DOHH2 (cell line): ENCODE data around the gene FLNB.

ENCODE experiments used
- H3F3A ChIP-seq: fragments of 200-600 bp; sonication (generic), shearing (Covaris generic); 2 replicates; pipeline ENCODE4 v1.6.0; 2016; ENCODE audit warnings: antibody characterized with exemption, mild to moderate bottlenecking; ENCODE audit not compliant: control insufficient read depth, insufficient read depth
- H3K27ac ChIP-seq: fragments of 200-600 bp; sonication (generic); 2 replicates; pipeline ENCODE4 v1.5.1; 2014; ENCODE audit warnings: low read depth, mild to moderate bottlenecking, low read length, moderate library complexity
- H3K27me3 ChIP-seq: fragments of 200-600 bp; sonication (generic); 2 replicates; pipeline ENCODE4 v1.6.1; 2014; ENCODE audit warnings: mild to moderate bottlenecking, low read length, mixed read lengths; ENCODE audit not compliant: control insufficient read depth
- H3K36me3 ChIP-seq: fragments of 200-600 bp; sonication (generic); 2 replicates; pipeline ENCODE4 v1.6.1; 2014; ENCODE audit warnings: mild to moderate bottlenecking, low read length, moderate library complexity, mixed read lengths; ENCODE audit not compliant: control insufficient read depth
- H3K4me1 ChIP-seq: fragments of 200-600 bp; sonication (generic); 2 replicates; pipeline ENCODE4 v1.6.1; 2014; ENCODE audit warnings: mild to moderate bottlenecking, low read length, mixed read lengths; ENCODE audit not compliant: control insufficient read depth
- H3K4me2 ChIP-seq: fragments of 200-600 bp; sonication (generic); 2 replicates; pipeline ENCODE4 v1.6.0; 2014; ENCODE audit warnings: mild to moderate bottlenecking, low read length, moderate library complexity
- H3K4me3 ChIP-seq: fragments of 200-600 bp; sonication (generic); 2 replicates; pipeline ENCODE4 v1.5.1; 2014; ENCODE audit warnings: mild to moderate bottlenecking, low read length, mixed read lengths
- H3K79me2 ChIP-seq: fragments of 200-600 bp; sonication (generic); 2 replicates; pipeline ENCODE4 v1.6.1; 2014; ENCODE audit warnings: mild to moderate bottlenecking, low read length, mixed read lengths; ENCODE audit not compliant: control insufficient read depth
- H3K9me2 ChIP-seq: fragments of 200-600 bp; sonication (generic); replicated peaks from 2 replicates; pipeline ENCODE4 v1.6.1; 2014; ENCODE audit warnings: mild to moderate bottlenecking, low read length, mixed read lengths; ENCODE audit not compliant: control insufficient read depth
- H3K9me3 ChIP-seq: fragments of 200-600 bp; sonication (generic); 2 replicates; pipeline ENCODE4 v1.6.1; 2014; ENCODE audit warnings: antibody characterized with exemption, low read length, mixed read lengths; ENCODE audit not compliant: control insufficient read depth, insufficient read depth
- H4K20me1 ChIP-seq: fragments of 200-600 bp; sonication (generic); 2 replicates; pipeline ENCODE4 v1.6.0; 2014; ENCODE audit warnings: low read depth, mild to moderate bottlenecking, antibody characterized with exemption, low read length, moderate library complexity; ENCODE audit not compliant: control insufficient read depth, insufficient read depth
- EZH2phosphoT487 ChIP-seq: fragments of 200-600 bp; sonication (generic); IDR thresholded peaks from 2 replicates; pipeline ENCODE4 v1.6.1; 2017; ENCODE audit warnings: borderline replicate concordance, mild to moderate bottlenecking, antibody characterized with exemption, low read length, moderate library complexity, mixed read lengths
- TF ChIP-seq, protein P1 (sequence below): fragments of 200-600 bp; sonication (generic); IDR thresholded peaks from one replicate; pipeline ENCODE4 v1.5.1; 2014; ENCODE audit warnings: antibody characterized with exemption, mild to moderate bottlenecking, low read depth, low read length; ENCODE audit not compliant: poor library complexity, severe bottlenecking

FLNB gene

DNA sequence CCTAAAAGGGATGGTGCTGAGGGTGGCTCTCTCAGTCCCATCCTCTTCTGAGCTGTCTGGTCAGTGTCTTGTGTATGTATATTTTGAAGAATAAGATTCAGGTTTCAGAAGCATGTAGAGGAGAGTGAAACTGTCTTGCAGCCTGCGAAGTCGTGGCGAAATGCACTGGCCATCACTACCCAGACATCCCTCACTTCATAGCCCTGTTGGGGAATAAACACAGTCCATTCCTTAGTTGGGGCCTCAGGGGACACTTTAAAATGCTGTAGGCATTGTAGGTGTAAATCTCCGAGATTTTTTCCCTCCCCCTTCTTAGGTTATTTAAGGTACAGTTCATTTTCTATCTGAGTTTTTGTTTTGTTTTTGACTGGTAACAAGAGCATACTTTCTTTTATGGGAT, 108.8 kb downstream of the FLNB start:
- Histone ChIP-seq H3K36me3 (peaks cover 3% of the 10 kb centered on the region; the same call in 1 of the 2 replicates), H3K9me3 (no peaks in the 10 kb centered on the region), H3K27me3 (no peaks in the 10 kb centered on the region), H3K27ac (no peak overlapping the region), H3K4me2 (no peak overlapping the region), H3K9me2 (no peaks in the 10 kb centered on the region), H3K4me3 (no peak overlapping the region), H3K4me1 (no peaks in the 10 kb centered on the region), H3F3A (no peaks in the 10 kb centered on the region), H3K79me2 (no peaks in the 10 kb centered on the region), H4K20me1 (no peaks in the 10 kb centered on the region)
- TF ChIP-seq, protein P1, sequence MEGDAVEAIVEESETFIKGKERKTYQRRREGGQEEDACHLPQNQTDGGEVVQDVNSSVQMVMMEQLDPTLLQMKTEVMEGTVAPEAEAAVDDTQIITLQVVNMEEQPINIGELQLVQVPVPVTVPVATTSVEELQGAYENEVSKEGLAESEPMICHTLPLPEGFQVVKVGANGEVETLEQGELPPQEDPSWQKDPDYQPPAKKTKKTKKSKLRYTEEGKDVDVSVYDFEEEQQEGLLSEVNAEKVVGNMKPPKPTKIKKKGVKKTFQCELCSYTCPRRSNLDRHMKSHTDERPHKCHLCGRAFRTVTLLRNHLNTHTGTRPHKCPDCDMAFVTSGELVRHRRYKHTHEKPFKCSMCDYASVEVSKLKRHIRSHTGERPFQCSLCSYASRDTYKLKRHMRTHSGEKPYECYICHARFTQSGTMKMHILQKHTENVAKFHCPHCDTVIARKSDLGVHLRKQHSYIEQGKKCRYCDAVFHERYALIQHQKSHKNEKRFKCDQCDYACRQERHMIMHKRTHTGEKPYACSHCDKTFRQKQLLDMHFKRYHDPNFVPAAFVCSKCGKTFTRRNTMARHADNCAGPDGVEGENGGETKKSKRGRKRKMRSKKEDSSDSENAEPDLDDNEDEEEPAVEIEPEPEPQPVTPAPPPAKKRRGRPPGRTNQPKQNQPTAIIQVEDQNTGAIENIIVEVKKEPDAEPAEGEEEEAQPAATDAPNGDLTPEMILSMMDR: no peak
- no peak for TF ChIP-seq EZH2phosphoT487

DNA sequence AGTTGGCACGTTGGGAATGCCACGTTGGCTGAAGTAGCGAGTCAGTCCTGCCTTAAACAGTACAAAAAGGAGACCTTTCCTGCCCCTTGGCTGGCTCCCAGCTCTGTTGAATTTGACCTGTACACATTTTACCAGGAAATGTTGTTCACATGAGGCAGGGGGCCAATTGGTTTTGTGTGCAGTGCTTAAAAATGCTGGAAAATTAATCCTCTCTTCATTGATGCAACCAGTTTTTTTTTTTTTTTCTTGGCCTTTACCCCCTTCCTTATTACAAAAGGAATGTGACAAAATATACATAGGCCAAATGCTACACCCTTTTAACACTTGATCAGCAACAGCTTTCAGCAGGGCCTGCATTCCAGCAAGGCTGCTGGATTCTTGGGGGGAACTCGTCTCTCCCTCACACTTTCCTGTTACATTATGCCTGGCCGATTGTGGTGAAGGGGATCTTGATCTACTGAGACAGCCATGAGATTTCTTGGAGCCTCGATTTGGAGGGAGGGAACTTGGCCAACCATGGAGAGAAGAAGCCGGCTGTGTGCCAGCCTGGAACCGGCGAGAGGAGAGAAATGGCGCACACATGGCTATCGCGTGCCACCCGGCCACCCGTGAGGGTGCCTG, 109.4 kb downstream of the FLNB start:
- no peak for TF ChIP-seq EZH2phosphoT487
- TF ChIP-seq, protein P1: no peak
- H3K9me3 ChIP-seq: no peaks in the 10 kb centered on the region
- H3K27ac ChIP-seq: no peak overlapping the region
- H3K4me2 ChIP-seq: no peak overlapping the region
- H3K27me3 ChIP-seq: no peaks in the 10 kb centered on the region
- no peaks in the 10 kb centered on the region for H3F3A ChIP-seq
- H3K4me1 ChIP-seq: no peaks in the 10 kb centered on the region
- no peaks in the 10 kb centered on the region for H3K36me3 ChIP-seq
- H3K4me3 ChIP-seq: no peak overlapping the region
- H4K20me1 ChIP-seq: no peaks in the 10 kb centered on the region
- H3K79me2 ChIP-seq: no peaks in the 10 kb centered on the region
- no peaks in the 10 kb centered on the region for H3K9me2 ChIP-seq

DNA sequence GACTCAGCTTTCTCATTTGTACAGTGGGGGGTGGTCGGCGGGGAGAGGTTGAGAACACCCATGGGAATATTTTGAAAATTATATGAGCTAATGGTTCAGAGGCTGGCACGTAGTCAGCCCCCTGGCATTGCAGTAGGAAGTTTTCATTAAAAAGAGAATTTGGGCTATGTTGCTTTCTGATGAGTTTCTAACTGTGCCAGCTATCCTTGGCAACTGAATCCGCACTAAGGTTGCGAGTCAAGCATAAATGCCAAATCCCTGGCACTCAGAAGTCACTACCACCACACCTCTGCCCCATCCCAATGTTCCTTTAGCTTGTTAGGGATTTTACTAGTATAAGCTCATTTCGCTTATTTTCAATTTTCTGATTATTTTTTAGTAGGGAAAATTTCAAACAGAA, 111.0 kb downstream of the FLNB start:
- TF ChIP-seq, protein P1: no peak

More for the DNA sequence above, 111.0 kb downstream of the FLNB start:
- Histone ChIP-seq H3K9me2 (no peaks in the 10 kb centered on the region), H3K4me2 (no peak overlapping the region), H3K27me3 (no peaks in the 10 kb centered on the region), H3K4me1 (no peaks in the 10 kb centered on the region), H4K20me1 (no peaks in the 10 kb centered on the region), H3K36me3 (no peaks in the 10 kb centered on the region), H3K27ac (no peak overlapping the region), H3K9me3 (no peaks in the 10 kb centered on the region), H3K4me3 (no peak overlapping the region), H3K79me2 (no peaks in the 10 kb centered on the region), H3F3A (no peaks in the 10 kb centered on the region)
